GM18873 (cell line): ENCODE data around the gene GSTM1.
A peak's percentile ranks its signal among the peaks of the same experiment; 100 is the strongest.
"Not testable (repeated sequence)": the region's sequence is repeated elsewhere in the genome, so short reads cannot be mapped to it uniquely, and the experiment has no call there.

Experiments used
- ATAC-seq: cut with Tn5 transposase; IDR thresholded peaks from one replicate; pipeline ENCODE4 v1.9.1; 2021; ENCODE audit warnings: mild to moderate bottlenecking, moderate library complexity, moderate number of reproducible peaks; ENCODE audit not compliant: unreplicated experiment, low FRiP score

Gene GSTM1

GRCh38 chr1:109695138-109695537 is 7.5 kb downstream of the GSTM1 start:
- not testable (repeated sequence) for ATAC-seq

GRCh38 chr1:109697066-109697465 is 9.4 kb downstream of the GSTM1 start:
- ATAC-seq, result no peak

GRCh38 chr1:109697861-109698260 is 10.2 kb downstream of the GSTM1 start:
- ATAC-seq, result not testable (repeated sequence)

GRCh38 chr1:109702940-109703339 is 15.3 kb downstream of the GSTM1 start:
- not testable (repeated sequence) for ATAC-seq

- no peak for ATAC-seq
Measured at GRCh38 chr1:109704173-109704572, 16.6 kb downstream of the GSTM1 start.

GRCh38 chr1:109705411-109705810 is 17.8 kb downstream of the GSTM1 start:
- no peak for ATAC-seq

GRCh38 chr1:109708949-109709348 is 21.3 kb downstream of the GSTM1 start:
- not testable (repeated sequence) for ATAC-seq

GRCh38 chr1:109709822-109710221 is 22.2 kb downstream of the GSTM1 start:
- not testable (repeated sequence) for ATAC-seq

- not testable (repeated sequence) for ATAC-seq
Measured at GRCh38 chr1:109711593-109712320, 24.1 kb downstream of the GSTM1 start, which contains the start of gene GSTM5. TSS of gene GSTM5 (plus strand) at chr1:109712251. CDS start at chr1:109712313, 62 bp downstream.

- no peak for ATAC-seq
Measured at GRCh38 chr1:109712321-109712864, 24.8 kb downstream of the GSTM1 start.

GRCh38 chr1:109713636-109714035 is 26.0 kb downstream of the GSTM1 start:
- no peak for ATAC-seq

- ATAC-seq, result no peak
Measured at GRCh38 chr1:109714661-109715372, 27.2 kb downstream of the GSTM1 start.

GRCh38 chr1:109716121-109716520 is 28.5 kb downstream of the GSTM1 start:
- ATAC-seq, result no peak

- ATAC-seq, result no peak
Measured at GRCh38 chr1:109716570-109717090, 29.0 kb downstream of the GSTM1 start.

GRCh38 chr1:109717729-109718128 is 30.1 kb downstream of the GSTM1 start:
- ATAC-seq, result no peak

GRCh38 chr1:109718495-109718894 is 30.9 kb downstream of the GSTM1 start:
- ATAC-seq, result no peak

GRCh38 chr1:109719337-109719837 is 31.8 kb downstream of the GSTM1 start:
- peak; percentile 56 for ATAC-seq

GRCh38 chr1:109721042-109721441 is 33.4 kb downstream of the GSTM1 start:
- no peak for ATAC-seq

GRCh38 chr1:109721971-109722370 is 34.4 kb downstream of the GSTM1 start:
- no peak for ATAC-seq

GRCh38 chr1:109722908-109723691 is 35.5 kb downstream of the GSTM1 start:
- no peak for ATAC-seq
